Loucy (cell line): ENCODE results near the gene MEX3B.
"Not testable (repeated sequence)": the region's sequence is repeated elsewhere in the genome, so short reads cannot be mapped to it uniquely, and the experiment has no call there.

ENCODE experiments used
- H2AFZ ChIP-seq: fragments of 200-600 bp; sonication (generic); 2 replicates; pipeline ENCODE4 v1.6.0; 2016; ENCODE audit warnings: antibody characterized with exemption, mild to moderate bottlenecking, low read length, moderate library complexity
- H3F3A ChIP-seq: fragments of 200-600 bp; 2 replicates; pipeline ENCODE4 v1.6.0; 2016; ENCODE audit warnings: antibody characterized with exemption, low read depth, mild to moderate bottlenecking
- H3K27me3 ChIP-seq: fragments of 200-600 bp; sonication (generic); 2 replicates; pipeline ENCODE4 v1.6.1; 2014; ENCODE audit warnings: low read length, mild to moderate bottlenecking; ENCODE audit not compliant: insufficient read depth, poor library complexity, severe bottlenecking
- H3K36me3 ChIP-seq: fragments of 200-600 bp; sonication (generic); 2 replicates; pipeline ENCODE4 v1.6.1; 2016; ENCODE audit warnings: low read length; ENCODE audit not compliant: insufficient read depth
- H3K4me1 ChIP-seq: fragments of 200-600 bp; sonication (generic); 2 replicates; pipeline ENCODE4 v1.5.1; 2014; ENCODE audit warnings: low read length, mild to moderate bottlenecking; ENCODE audit not compliant: insufficient read depth, poor library complexity, severe bottlenecking
- H3K4me2 ChIP-seq: fragments of 200-600 bp; sonication (generic); 2 replicates; pipeline ENCODE4 v1.6.0; 2014; ENCODE audit warnings: antibody characterized with exemption, low read length, low read depth, mild to moderate bottlenecking; ENCODE audit not compliant: poor library complexity, severe bottlenecking
- H3K4me3 ChIP-seq: fragments of 200-600 bp; sonication (generic); 2 replicates; pipeline ENCODE4 v1.5.1; 2014; ENCODE audit warnings: low read length, mild to moderate bottlenecking, mixed read lengths; ENCODE audit not compliant: poor library complexity, severe bottlenecking
- H3K79me2 ChIP-seq: fragments of 200-600 bp; sonication (generic); 2 replicates; pipeline ENCODE4 v1.6.1; 2014; ENCODE audit warnings: low read length; ENCODE audit not compliant: insufficient read depth
- H3K9ac ChIP-seq: fragments of 200-600 bp; sonication (generic); 2 replicates; pipeline ENCODE4 v1.6.0; 2014; ENCODE audit warnings: mild to moderate bottlenecking, low read depth, low read length, moderate library complexity; ENCODE audit not compliant: poor library complexity, severe bottlenecking
- H3K9me2 ChIP-seq: fragments of 200-600 bp; sonication (generic); replicated peaks from 2 replicates; pipeline ENCODE4 v1.6.1; 2016; ENCODE audit warnings: low read depth, low read length, mixed read lengths
- H3K9me3 ChIP-seq: fragments of 200-600 bp; sonication (generic); 2 replicates; pipeline ENCODE4 v1.6.1; 2014; ENCODE audit warnings: mild to moderate bottlenecking, antibody characterized with exemption, low read length, low read depth; ENCODE audit not compliant: insufficient read depth
- H4K20me1 ChIP-seq: fragments of 200-600 bp; sonication (generic); 2 replicates; pipeline ENCODE4 v1.6.0; 2014; ENCODE audit warnings: antibody characterized with exemption, low read length, mild to moderate bottlenecking; ENCODE audit not compliant: insufficient read depth, poor library complexity, severe bottlenecking
- EZH2phosphoT487 ChIP-seq: fragments of 200-600 bp; IDR thresholded peaks from 2 replicates; pipeline ENCODE4 v1.6.1; 2018; ENCODE audit warnings: antibody characterized with exemption, mild to moderate bottlenecking, moderate library complexity, borderline replicate concordance
- TF ChIP-seq, protein P1 (sequence below): fragments of 200-600 bp; sonication (generic); conservative IDR thresholded peaks from 2 replicates; pipeline ENCODE4 v1.5.1; 2014; ENCODE audit warnings: mild to moderate bottlenecking, antibody characterized with exemption, low read length

The MEX3B gene

DNA sequence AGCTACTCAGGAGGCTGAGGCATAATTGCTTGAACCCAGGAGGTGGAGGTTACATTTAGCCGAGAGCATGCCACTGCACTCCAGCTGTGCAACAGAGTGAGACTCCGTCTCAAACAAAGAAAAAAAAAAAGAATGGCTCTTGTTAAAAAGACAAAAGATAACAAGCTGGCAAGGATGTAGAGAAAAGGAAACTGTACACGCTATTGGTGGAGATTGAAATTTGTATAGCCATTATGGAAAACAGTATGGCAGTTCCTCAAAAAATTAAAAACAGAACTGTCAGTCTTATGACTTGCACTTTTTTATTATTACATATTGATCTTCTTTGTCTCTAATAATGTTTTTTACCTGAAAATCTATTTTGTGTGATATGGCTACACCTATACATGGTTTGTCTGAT, 41.9 kb downstream of the MEX3B start:
- H3K4me2 ChIP-seq = no peak overlapping the region
- H3K79me2 ChIP-seq = no peaks in the 10 kb centered on the region
- no peaks in the 10 kb centered on the region for H3K27me3 ChIP-seq
- H4K20me1 ChIP-seq = no peaks in the 10 kb centered on the region
- H3K9ac ChIP-seq = no peak overlapping the region
- H3K4me3 ChIP-seq = no peak overlapping the region
- no peaks in the 10 kb centered on the region for H3K9me2 ChIP-seq
- TF ChIP-seq, protein P1, sequence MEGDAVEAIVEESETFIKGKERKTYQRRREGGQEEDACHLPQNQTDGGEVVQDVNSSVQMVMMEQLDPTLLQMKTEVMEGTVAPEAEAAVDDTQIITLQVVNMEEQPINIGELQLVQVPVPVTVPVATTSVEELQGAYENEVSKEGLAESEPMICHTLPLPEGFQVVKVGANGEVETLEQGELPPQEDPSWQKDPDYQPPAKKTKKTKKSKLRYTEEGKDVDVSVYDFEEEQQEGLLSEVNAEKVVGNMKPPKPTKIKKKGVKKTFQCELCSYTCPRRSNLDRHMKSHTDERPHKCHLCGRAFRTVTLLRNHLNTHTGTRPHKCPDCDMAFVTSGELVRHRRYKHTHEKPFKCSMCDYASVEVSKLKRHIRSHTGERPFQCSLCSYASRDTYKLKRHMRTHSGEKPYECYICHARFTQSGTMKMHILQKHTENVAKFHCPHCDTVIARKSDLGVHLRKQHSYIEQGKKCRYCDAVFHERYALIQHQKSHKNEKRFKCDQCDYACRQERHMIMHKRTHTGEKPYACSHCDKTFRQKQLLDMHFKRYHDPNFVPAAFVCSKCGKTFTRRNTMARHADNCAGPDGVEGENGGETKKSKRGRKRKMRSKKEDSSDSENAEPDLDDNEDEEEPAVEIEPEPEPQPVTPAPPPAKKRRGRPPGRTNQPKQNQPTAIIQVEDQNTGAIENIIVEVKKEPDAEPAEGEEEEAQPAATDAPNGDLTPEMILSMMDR = no peak
- no peak for TF ChIP-seq EZH2phosphoT487
- H3F3A ChIP-seq = no peaks in the 10 kb centered on the region
- H3K4me1 ChIP-seq = no peaks in the 10 kb centered on the region
- H3K9me3 ChIP-seq = no peaks in the 10 kb centered on the region
- no peaks in the 10 kb centered on the region for H3K36me3 ChIP-seq
- no peak overlapping the region for H2AFZ ChIP-seq

GRCh38 chr15:81995081-81995480, 50.7 kb downstream of the MEX3B start:
- not testable (repeated sequence) for H3K79me2 ChIP-seq, H3K27me3 ChIP-seq, H2AFZ ChIP-seq, H3K9me2 ChIP-seq, H3F3A ChIP-seq, H3K4me2 ChIP-seq, H3K36me3 ChIP-seq, H3K9me3 ChIP-seq, H4K20me1 ChIP-seq, H3K4me1 ChIP-seq, H3K4me3 ChIP-seq, H3K9ac ChIP-seq

GRCh38 chr15:81992523-81992922, 53.3 kb downstream of the MEX3B start:
- H3K27me3 ChIP-seq = no peaks in the 10 kb centered on the region
- no peaks in the 10 kb centered on the region for H3K4me1 ChIP-seq

More at GRCh38 chr15:81992523-81992922, 53.3 kb downstream of the MEX3B start:
- H3K4me2 ChIP-seq = no peak overlapping the region
- no peak overlapping the region for H3K9ac ChIP-seq
- H4K20me1 ChIP-seq = no peaks in the 10 kb centered on the region
- no peaks in the 10 kb centered on the region for H3K79me2 ChIP-seq
- peaks cover 5% of the 10 kb centered on the region; the same call in 1 of the 2 replicates for H3K9me3 ChIP-seq
- no peaks in the 10 kb centered on the region for H3K36me3 ChIP-seq
- TF ChIP-seq, protein P1 = no peak
- no peak for TF ChIP-seq EZH2phosphoT487
- H3K9me2 ChIP-seq = no peaks in the 10 kb centered on the region
- no peak overlapping the region for H3K4me3 ChIP-seq
- no peak overlapping the region for H2AFZ ChIP-seq
- H3F3A ChIP-seq = no peaks in the 10 kb centered on the region
